AML-193 (cell line): ENCODE measurements around the gene PCBP1.
"Not testable (repeated sequence)": the region's sequence is repeated elsewhere in the genome, so short reads cannot be mapped to it uniquely, and the experiment has no call there.

Source experiments
- DNase-seq, 2 experiments: peaks; one replicate each; lab custom pipeline; 2025; lab: John Stamatoyannopoulos, UW

Gene PCBP1

DNA sequence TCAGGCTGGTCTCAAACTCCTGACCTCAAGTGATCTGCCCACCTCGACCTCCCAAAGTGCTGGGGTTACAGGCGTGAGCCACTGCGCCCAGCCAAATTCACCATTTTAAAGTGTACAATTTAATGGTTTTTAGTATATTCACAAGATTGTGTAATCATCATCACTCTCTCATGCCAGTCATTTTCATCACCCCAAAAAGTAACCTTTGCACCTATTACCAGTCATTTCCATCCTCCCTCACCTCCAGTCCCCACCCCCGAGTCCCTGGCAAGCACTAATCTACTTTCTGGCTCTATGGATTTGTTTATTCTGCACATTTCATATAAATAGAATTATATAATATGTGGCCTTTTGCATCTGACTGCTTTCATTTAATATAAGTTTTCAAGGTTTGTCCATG is 10.8 kb downstream of the PCBP1 start:
- DNase-seq = no peak

DNA sequence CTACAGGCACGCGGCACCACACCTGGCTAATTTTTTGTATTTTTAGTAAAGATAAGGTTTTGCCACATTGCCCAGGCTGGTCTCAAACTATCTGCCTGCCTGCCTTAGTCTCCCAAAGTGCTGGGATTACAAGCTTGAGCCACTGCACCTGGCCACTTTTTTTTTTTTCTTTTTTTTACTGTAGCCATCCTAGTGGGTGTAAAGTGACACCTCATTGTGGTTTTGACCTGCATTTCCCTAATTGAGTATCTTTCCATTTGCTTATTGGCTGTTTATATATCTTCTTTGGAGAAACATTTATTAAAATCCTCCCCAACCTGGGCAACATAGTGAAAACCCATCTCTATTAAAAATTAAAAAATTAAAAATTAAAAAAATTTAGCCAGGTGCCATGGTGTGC is 12.0 kb downstream of the PCBP1 start:
- DNase-seq = no peak

DNA sequence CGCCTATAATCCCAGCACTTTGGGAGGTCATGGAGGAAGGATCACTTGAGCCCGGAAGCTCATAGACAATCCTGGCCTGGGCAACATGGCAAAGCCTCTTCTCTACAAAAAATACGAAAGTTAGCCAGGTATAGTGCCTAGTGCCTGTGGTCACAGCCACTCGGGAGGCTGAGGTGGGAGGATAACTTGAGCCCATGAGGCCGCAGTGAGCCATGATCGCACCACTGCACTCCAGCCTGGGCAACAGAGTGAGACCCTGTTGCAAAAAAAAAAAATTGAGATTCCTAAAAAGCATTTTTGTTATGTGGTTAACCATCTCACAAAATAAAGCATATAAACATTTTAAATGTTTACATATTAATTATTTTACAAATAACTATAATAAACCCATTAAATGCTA is 13.9 kb downstream of the PCBP1 start:
- no peak for DNase-seq

DNA sequence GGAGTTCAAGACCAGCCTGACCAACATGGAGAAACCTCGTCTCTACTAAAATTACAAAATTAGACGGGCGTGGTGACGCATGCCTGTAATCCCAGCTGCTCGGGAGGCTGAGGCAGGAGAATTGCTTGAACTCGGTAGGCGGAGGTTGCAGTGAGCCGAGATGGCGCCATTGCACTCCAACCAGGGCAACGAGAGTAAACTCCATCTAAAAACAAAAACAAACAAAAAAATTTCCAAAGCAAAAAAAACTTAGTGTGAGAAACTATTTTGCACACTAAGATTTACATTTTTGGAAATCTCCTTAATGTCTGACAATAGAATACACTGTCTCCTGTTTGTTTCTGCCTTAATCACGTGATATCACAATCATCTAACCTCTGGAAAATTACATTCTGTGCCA is 14.4 kb downstream of the PCBP1 start:
- not testable (repeated sequence) for DNase-seq

DNA sequence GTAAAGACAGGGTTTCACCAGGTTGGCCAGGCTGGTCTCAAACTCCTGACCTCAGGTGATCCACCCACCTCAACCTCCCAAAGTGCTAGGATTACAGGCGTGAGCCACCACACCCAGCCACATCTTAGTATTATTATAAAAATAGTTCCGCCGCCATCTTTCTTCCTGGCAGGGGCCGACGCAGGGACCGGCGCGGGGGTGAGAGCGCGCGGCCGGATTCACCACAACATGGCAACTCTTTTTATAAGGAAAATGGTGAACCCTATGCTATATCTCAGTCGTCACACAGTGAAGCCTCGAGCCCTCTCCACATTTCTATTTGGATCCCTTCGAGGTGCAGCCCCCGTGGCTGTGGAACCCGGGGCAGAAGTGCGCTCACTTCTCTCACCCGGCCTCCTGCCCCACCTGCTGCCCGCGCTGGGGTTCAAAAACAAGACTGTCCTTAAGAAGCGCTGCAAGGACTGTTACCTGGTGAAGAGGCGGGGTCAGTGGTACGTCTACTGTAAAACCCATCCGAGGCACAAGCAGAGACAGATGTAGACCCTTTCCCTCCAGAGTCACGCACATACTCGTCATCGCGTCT is 15.1 kb downstream of the PCBP1 start:
- DNase-seq = not testable (repeated sequence)

DNA sequence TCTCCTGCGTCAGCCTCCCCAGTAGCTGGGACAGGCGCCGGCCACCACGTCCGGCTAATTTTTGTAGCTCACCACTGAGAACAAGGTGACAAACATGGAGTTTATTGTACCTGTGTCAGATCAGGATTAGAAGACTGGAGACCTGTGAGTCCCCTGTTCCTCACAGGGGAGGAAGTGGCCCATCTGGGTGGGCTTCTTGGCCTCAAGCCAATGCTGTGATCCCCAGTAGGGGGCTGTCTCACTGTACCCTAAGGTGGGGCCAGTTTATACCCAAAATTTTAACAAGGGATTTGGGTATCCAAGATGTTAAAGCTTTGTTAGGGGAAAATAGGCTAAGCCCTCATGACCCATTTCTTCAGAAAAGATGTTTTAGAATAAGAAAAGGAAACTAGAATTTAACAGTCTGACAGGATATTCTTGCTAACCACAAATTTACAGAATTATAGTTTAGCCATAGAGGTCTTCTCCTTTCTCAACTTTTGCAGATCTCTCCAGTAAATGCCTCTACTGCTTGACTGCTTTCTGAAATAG is 16.3 kb downstream of the PCBP1 start:
- peak; percentile 39 to 40 for DNase-seq

DNA sequence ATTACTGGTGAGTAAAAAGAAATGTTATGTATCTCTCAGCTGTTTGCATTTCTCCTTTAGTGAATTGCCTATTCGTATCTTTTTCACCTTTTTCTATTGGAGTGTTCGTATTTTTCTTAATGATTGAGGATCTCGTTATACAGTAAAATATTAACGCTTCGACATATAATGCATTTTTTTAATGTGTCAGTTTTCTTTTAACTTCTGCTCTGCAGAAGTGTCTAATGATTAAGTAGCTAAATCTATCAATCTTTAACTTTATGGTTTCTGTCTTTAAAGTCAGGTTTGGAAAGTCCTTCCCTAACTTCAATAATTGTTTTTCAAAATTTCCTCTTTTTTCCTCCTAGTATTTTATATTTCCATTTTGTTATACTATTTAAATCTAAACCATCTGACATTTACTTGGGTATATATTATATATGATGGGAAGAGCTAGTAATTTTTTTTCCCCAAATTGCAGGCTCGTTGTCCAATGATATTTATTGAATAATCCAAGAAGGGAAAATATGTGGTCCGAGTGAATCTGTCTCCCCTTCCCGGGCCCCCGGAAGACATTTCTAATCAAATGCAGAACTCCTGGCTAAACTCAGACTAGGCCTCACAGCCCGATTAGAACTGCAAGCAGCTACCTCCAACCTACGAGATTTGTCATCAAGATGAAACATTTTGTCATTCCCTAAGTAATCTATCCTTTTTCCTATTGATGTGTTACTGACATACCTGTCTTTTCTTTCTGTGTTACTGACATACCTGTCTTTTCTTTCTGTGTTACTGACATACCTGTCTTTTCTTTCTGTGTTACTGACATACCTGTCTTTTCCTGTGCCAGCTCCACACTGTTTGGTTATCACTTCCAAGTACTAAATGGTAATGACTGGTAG is 17.2 kb downstream of the PCBP1 start:
- DNase-seq = peak; percentile 62 to 68

DNA sequence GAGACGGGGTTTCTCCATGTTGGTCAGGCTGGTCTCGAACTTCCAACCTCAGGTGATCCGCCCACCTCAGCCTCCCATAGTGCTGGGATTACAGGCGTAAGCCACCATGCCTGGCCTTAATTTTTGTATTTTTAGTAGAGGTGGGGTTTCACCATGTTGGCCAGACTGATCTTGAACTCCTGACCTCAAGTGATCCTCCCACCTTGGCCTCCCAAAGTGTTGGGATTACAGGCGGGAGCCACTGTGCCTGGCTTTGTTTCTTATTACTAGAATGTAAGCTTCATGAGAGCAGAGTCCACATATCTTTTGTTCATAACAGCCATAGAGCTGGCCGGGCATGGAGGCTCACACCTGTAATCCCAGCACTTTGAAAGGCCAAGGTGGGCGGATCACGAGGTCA is 18.9 kb downstream of the PCBP1 start:
- not testable (repeated sequence) for DNase-seq

DNA sequence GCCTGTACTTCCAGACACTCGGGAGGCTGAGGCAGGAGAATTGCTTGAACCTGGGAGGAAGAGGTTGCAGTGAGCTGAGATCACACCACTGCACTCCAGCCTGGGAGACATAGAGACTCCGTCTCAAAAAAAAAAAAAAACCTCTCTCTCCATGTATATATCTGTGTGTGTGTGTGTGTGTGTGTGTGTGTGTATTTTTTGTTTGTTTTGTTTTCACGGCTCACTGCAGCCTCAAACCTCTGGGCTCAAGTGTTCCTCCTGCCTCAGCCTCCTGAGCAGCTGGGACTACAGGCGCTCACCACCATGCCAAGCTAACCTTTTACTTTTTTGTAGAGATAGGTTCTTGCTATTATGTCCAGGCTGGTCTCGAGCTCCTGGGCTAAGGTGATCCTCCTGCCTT is 23.1 kb downstream of the PCBP1 start:
- DNase-seq = not testable (repeated sequence)

DNA sequence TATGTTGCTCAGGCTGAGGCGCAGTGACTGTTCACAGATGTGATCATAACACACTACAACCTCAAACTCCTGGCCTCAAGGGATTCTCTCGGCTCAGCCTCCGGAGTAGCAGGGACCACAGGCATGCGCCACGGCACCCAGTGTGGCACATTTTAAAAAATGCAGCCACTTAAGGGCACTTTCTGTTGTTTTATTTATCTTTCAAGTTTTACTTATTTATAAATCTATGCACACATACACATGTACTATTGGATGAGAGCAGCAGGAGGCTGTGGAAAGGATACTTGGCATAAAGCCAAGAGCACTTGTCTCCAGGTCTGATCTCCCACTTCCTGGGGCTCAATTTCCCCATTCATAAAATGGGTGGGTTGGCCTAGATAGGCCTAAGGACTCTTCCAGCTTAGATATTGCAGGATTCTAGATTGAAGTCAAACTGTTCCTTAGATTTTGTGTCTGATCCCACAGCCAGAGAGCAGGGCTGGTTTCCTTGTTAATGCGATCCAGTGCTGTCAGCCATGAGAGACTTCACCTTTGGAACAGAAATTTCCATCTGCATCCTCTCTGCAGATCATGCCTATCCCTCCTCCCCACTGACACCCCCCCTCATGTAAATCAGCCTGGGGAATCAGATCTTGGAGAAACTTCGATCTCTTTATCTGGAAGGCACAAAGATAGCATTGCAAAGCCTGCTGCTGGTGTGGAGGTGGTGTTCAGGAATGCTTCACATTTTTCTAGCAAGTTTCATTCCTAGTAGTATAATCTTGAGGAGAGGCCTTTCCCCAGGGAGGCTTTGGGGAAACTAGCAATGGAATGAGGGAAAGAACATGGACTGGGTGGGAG is 24.7 kb downstream of the PCBP1 start:
- DNase-seq = no peak

DNA sequence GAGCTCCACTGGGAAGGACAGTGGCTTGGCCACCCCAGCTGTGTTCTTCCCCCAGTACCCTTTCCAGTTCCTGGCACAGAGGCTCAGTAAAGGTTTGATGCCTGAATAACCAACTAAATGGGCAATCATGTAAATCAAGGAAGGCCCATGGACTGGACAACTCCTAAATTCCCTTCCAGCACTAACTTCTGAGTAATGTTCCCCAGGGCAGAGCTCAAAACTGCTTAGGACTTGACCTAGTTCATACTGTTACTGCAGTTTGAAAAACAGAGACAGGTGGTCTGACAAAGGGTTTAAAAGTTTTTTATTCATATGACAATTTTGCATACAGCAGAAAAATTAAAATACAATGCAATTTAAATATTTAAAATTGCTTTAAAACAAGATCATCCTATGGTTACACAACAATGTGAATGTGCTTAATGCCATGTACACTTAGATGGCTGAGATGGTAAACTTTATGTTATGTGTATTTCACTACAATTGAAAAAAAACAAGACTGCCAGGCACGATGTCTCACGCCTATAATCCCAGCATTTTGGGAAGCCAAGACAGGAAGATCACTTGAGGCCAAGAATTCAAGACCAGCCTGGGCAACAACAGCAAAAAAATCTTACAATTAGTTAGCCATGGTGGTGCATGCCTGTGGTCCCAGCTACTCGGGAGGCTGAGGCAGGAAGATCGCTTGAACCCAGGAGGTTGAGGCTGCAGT is 26.2 kb downstream of the PCBP1 start:
- DNase-seq = no peak

DNA sequence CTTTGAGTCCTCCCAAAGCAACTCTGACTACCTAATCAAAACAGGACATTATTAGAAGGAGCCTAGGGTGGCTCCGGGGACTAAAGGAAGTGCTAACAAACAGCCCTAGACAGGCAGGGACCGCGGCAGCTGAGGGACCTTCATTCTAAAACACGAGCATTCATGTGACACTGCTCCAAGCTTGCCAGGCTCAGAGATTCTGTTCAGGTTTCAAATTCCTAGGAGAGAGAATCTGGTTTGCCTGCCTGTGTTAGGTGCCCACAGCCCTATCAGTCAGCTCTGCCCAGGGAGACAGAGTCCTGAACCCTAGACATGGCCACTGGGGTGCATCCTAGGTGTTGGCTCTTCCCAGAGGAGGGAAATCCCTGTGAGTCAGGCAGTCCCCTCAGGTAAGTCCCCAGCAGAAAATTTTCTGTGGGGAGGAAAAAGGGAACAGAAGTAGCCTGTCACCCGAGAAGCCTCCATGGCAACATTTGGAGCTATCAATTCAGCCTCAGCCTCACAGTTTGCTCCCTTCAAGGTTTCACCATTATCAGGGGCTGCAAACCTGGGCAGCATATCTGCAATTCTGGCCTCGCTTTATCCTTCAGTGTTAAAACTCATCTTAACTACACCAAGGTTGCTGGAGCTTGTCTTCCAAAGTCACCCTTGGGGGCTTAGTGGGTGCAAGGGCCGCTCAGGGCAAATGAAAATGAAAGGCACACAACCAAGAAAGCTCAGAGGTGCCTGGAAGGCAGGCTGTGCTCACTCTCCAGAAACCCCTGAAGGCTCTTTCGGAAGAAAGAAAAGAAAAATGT is 28.6 kb downstream of the PCBP1 start:
- DNase-seq = no peak

DNA sequence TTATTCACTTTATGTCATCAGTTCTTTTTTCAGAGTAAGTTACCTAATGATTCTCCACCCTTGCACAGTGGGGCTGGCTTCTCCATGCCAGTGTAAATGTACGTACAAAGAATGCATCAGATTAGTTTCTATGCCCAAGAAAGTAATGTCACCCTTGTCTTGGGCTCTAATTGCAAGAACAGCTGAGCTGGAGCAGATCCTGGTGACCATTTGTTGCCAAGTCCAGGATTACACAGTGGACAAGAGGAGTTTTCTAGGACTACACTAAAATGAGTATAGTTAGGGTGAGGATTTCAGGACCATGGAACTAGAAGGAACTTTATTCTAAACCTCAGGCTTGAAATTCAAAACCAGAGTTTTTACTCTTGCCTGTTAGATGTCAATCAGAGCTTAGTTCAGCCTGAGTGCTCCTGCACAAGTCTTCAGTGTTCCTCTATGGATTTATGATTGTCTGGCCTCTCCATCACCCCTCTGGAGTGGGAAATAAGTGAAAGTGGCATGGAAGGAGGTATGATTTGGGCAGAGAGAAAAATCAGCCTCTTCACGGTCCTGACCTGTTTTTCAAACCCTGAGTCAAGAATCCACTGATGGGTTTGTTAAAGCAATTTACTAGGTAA is 29.8 kb downstream of the PCBP1 start:
- no peak for DNase-seq

DNA sequence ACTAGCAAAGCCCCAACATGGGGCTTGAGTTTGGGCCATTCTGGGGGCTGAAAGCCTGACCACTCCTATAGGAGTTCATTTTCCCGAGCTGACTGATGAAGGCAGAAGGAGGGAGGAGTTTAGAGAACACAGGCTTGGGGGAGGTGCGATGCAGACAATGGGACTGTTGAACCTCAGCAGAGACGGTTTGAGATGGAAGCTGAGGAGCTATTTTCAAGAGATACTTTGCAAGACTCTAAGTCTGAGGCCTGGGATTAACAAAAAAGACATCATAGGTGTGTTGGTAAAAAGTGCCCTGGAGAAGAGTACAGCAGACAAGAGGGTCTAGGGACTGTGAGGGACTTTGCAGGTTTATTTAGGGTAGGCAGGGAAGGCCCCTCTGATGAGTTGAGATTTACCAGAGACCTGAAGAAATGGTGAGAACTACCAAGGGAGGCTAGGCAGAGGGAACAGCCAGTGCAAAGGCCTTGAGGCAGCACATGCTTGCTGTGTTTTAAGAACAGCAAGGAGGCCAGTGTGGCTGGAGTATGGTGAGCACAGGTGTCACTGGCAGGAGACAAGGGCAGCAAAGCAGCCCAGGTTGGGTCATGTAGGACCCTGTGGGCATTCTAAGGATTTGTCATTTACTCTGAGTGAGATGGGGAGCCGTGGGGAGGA is 31.6 kb downstream of the PCBP1 start:
- no peak for DNase-seq

DNA sequence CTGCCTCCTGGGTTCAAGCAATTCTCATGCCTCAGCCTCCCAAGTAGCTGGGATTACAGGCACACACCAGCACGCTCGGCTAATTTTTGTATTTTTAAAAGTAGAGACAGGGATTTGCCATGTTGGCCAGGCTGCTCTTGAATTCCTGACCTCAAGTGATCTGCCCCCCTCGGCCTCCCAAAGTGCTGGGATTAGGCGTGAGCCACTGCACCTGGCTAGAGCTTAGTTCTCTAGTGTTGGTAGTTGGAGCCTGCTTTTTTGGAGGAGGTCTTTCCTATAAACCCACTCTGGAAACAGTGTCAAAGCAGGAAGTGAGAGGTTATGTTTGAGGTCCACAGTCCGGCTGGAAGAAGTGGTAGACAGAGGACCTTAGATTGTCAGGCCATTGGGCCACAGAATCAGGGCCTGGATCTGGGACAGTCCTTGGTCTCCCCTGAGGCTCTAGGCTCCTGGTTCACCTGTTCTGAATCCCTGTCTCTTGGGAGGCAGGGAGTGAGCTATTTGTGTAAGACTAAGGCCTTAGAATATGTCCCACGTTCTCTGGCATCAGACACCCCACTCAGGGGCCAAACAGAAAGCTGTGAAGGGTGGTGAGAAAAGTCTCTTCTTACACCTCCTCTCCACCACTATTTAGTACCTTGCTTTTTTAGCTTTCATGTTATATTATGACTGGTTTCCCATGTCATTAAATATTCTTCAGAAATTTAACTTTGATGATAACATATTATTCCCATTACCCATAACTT is 34.5 kb downstream of the PCBP1 start:
- DNase-seq = no peak

DNA sequence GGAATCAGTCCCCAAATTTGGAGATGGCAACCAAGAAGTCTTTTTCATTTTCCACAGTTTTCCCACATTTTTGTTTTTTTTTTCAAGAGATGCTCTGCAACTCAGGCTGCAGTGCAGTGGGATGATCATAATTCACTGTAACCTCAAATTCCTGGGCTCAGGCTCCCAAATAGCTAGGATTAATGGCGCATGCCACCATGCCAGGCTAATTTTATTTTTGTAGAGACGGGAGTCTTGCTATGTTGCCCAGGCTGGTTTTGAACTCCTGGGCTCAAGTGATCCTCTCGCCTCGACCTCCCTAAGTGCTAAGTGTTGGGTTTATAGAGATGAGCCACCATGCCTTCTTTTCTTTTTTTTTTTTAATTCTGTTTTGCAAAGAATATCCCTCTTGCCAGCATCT is 35.2 kb downstream of the PCBP1 start:
- DNase-seq = no peak

DNA sequence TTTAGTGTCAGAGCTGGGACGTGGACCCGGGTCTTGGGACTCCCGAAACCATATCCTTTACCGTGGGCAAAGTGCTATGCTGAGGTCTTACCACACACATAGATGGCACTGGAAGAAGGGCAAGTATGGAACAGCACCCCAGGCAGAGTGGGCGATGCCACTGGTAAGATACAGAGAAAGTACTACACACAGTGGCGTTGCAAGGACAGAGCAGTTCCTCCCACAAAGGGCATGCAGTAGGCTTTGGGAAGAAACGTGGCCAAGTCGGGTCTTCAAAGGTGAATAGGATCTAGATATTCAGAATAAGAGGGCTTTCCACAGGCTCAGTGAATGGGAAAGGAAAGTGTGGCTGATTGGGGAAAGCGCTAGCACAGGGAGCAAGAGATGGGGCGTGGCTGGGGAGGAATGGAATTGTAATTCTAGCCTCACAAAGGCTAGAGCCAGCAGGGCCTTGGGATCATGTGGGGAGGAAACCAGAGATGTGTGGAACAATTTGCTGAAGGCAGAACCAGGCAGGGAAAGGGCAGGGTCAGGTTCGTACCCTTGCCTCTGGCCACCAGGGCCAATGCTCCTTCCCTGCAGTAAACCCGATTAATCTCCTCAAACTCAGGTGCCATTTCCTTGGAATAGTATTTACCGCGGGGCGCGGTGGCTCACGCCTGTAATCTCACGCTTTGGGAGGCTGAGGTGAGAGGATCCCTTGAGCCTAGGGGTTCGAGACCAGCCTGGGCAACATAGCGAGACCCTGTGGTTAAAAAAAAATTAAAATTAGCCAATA is 36.0 kb downstream of the PCBP1 start:
- DNase-seq = no peak

DNA sequence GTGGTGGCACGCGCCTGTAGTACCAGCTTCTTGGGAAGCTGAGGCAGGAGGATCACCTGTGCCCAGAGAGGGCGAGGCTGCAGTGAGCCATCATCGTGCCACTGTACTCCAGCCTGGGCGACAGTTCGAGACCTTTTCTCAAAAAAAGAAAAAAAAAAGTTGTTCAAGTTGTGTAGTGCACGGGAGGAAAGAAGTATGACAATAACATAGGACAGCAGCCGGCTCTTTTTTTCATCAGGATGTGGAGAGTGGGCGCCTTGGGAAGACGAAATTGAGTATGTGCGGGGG is 36.5 kb downstream of the PCBP1 start:
- no peak for DNase-seq

DNA sequence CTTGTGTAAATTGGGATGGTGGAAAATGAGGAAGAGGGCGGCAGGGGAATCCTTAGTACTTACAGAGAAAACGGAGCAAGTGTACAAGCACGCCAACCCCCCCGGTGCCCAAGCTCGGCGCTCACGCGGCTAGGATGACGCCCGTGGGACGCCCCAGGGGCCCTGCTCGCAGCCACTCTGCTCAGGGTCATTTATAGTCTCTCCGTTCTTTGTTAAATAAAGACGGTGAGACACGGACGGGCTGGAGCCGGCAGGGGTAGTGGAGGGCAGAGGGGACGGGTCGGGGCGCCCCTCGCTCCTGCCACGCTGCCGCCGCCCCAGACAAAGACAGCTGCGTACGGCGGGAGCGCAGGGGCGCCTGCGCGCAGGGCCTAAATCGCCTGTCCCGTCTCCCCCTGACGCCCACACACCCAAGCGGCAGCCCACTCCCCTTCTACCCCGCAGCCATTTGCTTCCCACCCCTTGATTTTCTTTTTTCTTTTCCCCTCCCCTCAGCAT is 37.8 kb downstream of the PCBP1 start:
- peak; percentile 33 to 38 for DNase-seq
